Stimulated activated CD4-positive, alpha-beta T cell treated with anti-CD3 and anti-CD28 coated beads, Interleukin-15, amount 100 ng/mL, for 48 hours (primary cell): ENCODE measurements around the gene ENPP6.
"Not testable (repeated sequence)": the region's sequence is repeated elsewhere in the genome, so short reads cannot be mapped to it uniquely, and the experiment has no call there.

ENCODE experiments used
- DNase-seq, 2 donors: peaks; one replicate each; pipeline ENCODE4 v3.0.0-alpha.2; 2020; ENCODE audit warnings: low read depth in 2 of 2

ENPP6 gene

DNA sequence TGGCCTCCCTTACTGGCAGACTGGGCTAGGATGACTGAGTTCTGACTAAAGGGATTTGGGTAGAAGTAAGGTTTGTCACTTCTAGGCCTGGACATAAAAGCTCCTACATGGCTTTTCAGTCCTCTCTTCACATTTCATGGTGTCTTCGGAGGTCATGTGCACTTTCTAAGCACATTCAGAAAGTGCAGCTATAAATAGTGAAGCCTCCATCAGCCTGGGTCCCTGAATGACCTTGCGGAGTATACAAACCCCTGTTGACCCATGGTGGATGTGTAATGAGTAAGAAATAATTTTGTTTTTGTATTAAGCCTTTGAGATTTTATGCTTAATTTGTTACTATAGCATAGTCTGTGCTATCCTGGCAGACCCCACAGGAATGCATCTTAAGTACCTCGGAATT is 158.6 kb downstream of the ENPP6 start:
- no peak for DNase-seq

DNA sequence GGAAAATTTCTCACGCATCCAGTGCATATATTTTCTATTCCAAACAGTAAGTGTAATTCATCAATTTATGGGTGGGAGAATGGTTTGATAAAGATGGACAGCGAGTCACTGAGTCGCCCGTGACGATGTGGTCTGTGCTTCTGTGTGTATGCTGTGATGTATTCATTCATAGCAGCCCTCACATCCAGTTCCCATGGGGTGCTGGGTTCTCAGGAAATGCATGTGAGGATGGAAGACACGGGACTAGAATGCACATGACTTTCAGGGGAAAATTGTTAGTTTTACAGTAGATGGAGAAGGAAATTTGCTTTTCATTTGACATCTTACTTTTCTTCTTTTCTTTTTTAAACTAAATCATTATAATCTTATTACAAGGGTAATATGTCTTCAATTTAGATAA is 159.6 kb downstream of the ENPP6 start:
- no peak for DNase-seq

DNA sequence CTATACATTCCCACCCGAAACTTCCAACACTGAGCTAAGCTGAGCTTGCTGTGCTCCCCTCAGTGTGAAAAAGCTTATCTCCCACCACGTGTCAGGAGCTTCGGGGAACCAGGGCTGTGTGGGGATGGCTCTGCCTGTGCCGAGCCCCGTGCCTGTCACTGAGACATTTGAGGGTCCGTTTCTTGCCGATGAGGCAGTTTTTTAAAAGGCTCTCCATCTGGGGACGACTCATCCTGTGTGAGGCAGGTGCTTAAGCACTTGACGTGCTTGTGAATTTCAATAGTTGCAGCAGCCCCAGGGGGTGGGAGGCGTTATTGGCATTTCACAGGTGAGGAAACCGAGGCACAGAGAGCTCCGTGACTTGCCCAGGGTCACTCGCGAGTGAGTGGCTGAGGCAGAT is 160.8 kb downstream of the ENPP6 start:
- DNase-seq, result no peak

DNA sequence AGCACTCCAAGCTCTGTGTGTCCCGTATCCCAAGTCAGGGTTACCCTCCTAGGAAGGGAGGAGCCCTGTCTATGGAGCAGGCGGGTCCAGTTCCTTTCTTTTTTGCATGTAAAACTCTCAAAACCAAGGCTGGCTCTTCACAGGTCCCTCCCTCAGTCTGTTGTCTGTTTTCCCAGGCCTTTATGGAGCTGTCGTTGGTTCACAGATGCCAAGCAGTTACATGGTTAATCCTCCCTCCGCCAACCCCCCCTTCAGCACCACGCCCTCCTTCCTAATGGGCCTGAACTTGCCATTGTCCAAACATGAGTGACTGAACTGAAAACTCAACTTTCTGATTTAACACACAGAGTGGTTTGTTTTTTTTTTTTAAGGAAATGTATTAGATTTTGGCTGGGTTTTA is 164.2 kb downstream of the ENPP6 start:
- DNase-seq, result no peak

DNA sequence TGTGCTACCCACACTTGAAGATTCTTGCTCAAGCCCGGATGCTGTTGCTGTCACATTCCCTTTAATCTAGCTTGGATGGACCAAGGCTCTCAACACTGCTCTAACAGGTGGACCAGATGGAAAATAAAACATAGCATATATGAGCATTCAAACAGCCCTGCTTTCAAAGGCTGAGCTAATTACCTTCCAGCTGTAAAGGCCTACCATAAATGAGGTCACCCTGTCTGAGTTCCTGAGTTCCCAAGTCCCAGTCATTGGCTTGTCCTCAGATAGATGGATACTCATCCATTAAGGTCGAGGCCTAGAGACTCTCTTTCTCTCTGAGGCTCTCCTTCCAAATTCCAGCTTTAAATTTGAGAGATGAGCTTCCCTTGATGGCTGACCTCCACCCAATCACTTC is 165.1 kb downstream of the ENPP6 start:
- no peak for DNase-seq

DNA sequence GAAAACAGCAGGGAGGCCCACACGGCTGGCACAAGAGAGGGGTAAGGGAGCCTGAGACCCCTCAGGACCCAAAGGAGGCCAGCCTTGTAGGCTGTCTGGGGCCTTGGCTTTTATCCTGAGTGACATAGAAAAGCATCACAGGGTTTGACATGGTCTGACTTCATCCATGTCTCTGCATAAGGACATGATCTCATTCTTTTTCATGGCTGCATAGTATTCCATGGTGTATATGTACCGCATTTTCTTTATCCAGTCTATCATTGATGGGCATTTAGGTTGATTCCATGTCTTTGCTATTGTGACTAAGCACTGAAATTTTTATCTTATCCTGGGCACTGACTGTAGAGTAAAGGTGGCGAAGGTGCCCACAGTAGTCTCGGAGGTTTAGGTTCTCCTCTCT is 166.4 kb downstream of the ENPP6 start:
- DNase-seq, result not testable (repeated sequence)

DNA sequence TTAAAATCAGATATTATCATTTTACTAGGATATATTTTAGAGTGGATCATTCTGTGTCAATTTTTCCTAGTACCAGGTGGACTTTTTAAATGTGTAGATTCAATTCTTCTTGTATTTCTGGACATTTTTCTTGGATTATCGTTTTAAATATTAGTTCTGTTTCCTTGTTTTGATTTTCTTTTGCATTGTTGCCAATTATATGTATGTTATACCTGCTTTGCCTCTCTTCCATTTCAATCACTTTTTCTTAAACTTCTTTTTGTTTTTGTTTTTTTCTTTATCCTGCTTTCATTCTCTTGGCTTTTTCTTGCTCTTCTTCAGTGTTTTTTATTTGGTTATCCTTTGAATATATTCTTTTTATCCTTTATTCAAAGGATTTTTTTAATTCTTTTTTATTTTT is 171.5 kb downstream of the ENPP6 start:
- DNase-seq, result no peak

DNA sequence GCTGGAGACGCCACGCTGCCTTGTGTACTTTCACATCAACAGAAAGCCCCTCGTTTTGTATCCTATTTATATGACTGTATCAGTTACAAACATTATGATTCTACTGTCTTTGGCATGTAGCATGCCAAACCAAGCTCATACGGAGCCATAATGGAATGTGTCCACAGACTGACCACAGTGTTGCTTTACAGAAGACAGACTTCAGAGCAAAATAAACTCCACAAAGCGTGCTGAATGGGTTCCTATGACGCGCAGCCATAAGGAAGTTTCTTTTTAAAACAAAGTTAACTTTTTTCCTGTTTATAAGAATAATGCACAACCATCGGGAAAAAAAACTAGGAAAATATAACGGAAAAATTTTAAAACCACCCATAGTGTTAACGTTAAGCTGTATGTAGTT is 176.5 kb downstream of the ENPP6 start:
- no peak for DNase-seq

DNA sequence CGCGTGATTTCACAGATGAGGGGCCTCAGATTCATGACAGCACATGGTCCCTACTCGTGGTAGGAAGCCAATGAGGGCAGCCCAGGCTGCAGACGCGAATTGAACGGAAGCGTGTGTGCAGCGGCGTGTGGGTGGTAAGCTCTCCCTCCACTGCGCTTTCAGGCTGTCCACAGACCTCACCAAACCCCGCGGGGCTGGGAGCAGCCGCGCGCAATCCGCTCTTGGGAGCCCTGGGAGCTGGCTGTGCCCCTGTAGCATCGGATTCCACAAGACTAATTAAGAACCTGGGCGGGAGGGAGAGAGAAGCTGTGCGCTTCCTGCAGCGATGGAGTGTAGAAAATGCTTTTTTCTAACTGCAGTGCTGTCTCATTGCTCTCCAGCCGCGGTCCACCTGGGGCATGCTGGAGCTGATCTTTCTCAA is 177.7 kb downstream of the ENPP6 start:
- peak in 1 of 2 donors; percentile 2 for DNase-seq
